ENCODE data around the gene ANKRD55. TPM values are rescaled to one million over a fixed set of nuclear protein-coding genes. Genes with fewer than 3 reads are reported as not detected.

ANKRD55 gene
- total RNA-seq, 3 donors from 2014 or later (not counting 1 experiment from before 2014, with no cell fraction given) = 0.88 TPM; not detected in 2

DNA sequence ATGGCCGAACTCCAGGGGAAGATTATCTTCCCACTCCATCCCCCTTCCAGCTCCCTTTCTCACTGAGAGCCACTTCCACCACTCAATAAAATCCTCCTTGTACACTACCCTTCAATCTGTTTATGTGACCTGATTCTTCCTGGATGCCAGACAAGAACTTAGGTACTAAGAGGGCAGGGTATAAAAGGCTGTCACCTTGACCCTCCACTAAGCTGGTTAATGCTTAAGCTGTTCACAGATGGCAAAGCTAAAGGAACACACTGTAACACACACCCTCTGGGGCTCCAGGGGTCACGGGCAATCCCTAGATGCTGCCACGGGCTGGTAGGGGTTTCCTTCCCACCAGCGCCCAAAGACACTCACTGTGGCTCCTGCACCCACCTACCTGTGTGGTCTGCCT lies 179.8 kb downstream of the ANKRD55 start:
- peaks cover 8% of the 10 kb centered on the region for H3K4me1 ChIP-seq (ENCODE audit: control insufficient read depth, insufficient read depth, low read length)
- intact Hi-C loops (cut with micrococcal nuclease) = no loop called here
- TF ChIP-seq CTCF (IDR thresholded peaks at IDR 0.05) = no peak
- no peak overlapping the region for H3K27ac Mint-ChIP-seq
- no peak overlapping the region for H3K27ac ChIP-seq (ENCODE audit: low read length)
- no peaks in the 10 kb centered on the region for H3K36me3 ChIP-seq (ENCODE audit: control insufficient read depth, insufficient read depth, low read length)
- no peak for DNase-seq
- WGBS (ENCODE audit: insufficient coverage) = 94% methylated on average over 3 of the region's 4 CpGs
- H3K36me3 Mint-ChIP-seq = no peaks in the 10 kb centered on the region
- H3K4me3 ChIP-seq (ENCODE audit: low read length) = no peak overlapping the region
- no peaks in the 10 kb centered on the region for H3K9me3 Mint-ChIP-seq
- no peak overlapping the region for H3K4me3 Mint-ChIP-seq
- peaks cover 7 to 18% of the 10 kb centered on the region in 2 donors for H3K27me3 Mint-ChIP-seq (ENCODE audit: low read depth in 2 of 2)
- ATAC-seq = no peak
- H3K27me3 ChIP-seq (ENCODE audit: control insufficient read depth, insufficient read depth, low read length) = no peaks in the 10 kb centered on the region
- H3K4me1 Mint-ChIP-seq = peaks cover 6 to 17% of the 10 kb centered on the region in 2 donors
- no peaks in the 10 kb centered on the region for H3K9me3 ChIP-seq (ENCODE audit: control insufficient read depth, insufficient read depth, low read length)

DNA sequence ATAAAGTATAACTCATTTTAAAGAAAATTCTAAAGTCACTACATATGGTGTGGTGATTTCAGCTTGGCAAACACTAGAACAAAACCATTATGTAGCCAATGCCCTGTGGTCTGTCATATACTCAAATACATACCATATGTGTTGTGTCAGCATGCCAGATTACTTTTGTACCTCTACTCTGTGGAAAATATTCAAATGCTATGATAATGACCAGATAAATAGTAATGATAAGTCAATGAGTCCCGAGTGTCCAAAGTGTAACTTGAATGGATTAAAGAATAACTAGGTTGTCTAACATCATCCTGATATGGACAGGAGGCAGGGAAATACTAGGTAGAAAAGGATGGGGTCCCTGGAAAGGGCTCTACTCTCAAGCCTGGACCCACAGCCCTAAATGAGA lies 180.4 kb downstream of the ANKRD55 start:
- Mint-ChIP-seq H3K27me3 (ENCODE audit: low read depth in 2 of 2) (peaks cover 7 to 18% of the 10 kb centered on the region in 2 donors), H3K9me3 (no peaks in the 10 kb centered on the region), H3K36me3 (no peaks in the 10 kb centered on the region), H3K4me1 (peaks cover 0 to 11% of the 10 kb centered on the region in 2 donors), H3K4me3 (no peak overlapping the region), H3K27ac (no peak overlapping the region)
- Histone ChIP-seq H3K4me1 (ENCODE audit: control insufficient read depth, insufficient read depth, low read length) (peaks cover 2% of the 10 kb centered on the region), H3K27ac (ENCODE audit: low read length) (no peak overlapping the region), H3K4me3 (ENCODE audit: low read length) (no peak overlapping the region), H3K36me3 (ENCODE audit: control insufficient read depth, insufficient read depth, low read length) (no peaks in the 10 kb centered on the region), H3K9me3 (ENCODE audit: control insufficient read depth, insufficient read depth, low read length) (no peaks in the 10 kb centered on the region), H3K27me3 (ENCODE audit: control insufficient read depth, insufficient read depth, low read length) (no peaks in the 10 kb centered on the region)
- 93% methylated on average over 1 of the region's 1 CpG for WGBS (ENCODE audit: insufficient coverage)
- TF ChIP-seq CTCF (IDR thresholded peaks at IDR 0.05) = no peak
- no peak for DNase-seq
- ATAC-seq = no peak
- intact Hi-C loops (cut with micrococcal nuclease) = no loop called here

DNA sequence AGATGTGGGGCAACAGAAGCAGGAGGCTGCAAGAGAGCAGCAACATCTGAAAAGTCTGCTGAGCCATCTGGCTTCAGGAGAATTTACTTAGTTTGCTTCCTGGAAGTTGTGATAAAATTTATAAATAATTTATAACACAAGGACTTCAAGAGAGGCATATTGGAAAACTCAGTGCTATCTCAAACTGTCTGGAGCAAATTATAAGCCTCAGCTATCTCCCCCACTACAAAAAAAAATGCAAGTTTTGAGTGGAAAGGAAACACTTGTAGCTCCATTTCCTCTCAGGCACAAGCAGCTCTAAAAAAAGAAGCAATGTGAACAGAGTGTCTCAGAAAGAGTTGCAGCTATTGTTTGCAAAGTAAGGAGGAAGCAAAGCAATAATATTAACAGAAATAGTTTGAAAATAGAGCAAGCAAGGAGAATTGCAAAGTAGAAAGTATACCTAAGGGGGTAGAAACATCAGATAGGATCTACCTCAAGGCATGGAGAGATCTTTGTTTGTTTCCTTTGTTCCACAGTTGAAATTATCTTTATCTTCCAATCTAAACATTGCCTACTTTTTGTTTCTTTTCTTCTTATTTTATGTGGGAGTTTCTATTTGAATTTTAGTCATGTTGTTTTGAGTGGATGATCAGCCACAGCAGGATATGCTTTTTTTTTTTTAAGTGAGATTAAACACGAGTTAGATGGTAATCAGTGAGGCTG lies 182.4 kb downstream of the ANKRD55 start:
- Histone ChIP-seq H3K36me3 (ENCODE audit: control insufficient read depth, insufficient read depth, low read length) (no peaks in the 10 kb centered on the region), H3K4me1 (ENCODE audit: control insufficient read depth, insufficient read depth, low read length) (no peaks in the 10 kb centered on the region), H3K27ac (ENCODE audit: low read length) (no peak overlapping the region), H3K9me3 (ENCODE audit: control insufficient read depth, insufficient read depth, low read length) (no peaks in the 10 kb centered on the region), H3K4me3 (ENCODE audit: low read length) (no peak overlapping the region), H3K27me3 (ENCODE audit: control insufficient read depth, insufficient read depth, low read length) (no peaks in the 10 kb centered on the region)
- Mint-ChIP-seq H3K9me3 (no peaks in the 10 kb centered on the region), H3K27ac (no peak overlapping the region), H3K36me3 (no peaks in the 10 kb centered on the region), H3K4me1 (peaks cover 0 to 6% of the 10 kb centered on the region in 2 donors), H3K4me3 (no peak overlapping the region), H3K27me3 (ENCODE audit: low read depth in 2 of 2) (peaks cover under 1 to 7% of the 10 kb centered on the region in 2 donors)
- intact Hi-C loops (cut with micrococcal nuclease) = no loop called here
- no peak for ATAC-seq
- peak in 1 of 2 donors; percentile 51 for DNase-seq
- WGBS (ENCODE audit: insufficient coverage) = no CpG with 5 or more reads among the region's 1 CpG
- no peak for TF ChIP-seq CTCF (IDR thresholded peaks at IDR 0.05)

Other genes starting within 250 kb of the ANKRD55 start
- 10 to 100 TPM; 48.5 to 73.0 (median 53.8) TPM for gene IL6ST, start 238.4 kb downstream of the ANKRD55 start, total RNA-seq